Measurements from ENCODE around the gene KIAA1143.

DNA sequence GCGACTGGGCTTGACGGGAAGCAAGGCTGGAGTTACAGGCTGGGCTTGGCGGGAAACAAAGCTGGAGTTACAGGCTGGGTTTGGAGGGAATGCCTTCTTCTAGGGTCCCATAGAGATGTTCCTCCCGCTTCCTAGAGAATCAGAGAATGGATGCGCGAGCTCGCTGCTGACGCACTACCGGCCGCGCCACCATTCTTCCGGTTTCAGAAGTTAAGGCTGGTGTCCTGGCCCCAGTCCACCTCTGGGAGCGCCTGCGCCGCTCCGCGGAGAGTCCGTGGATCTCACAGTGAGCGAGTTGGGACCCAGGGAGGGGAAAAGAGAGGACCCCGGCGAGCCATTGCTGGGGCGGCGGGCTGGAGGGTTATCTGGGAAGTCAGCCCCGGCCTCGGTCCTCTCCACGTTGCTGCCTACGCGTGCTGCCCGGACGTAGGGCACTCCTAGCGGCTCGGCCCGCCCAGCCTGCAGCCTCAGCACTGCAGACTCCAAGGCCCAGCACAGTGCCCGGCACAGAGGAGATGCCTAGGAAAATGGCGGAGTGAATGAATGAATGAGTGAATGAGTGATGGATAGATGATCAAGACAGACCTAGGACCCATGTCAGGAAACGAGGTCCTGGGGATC lies 48.9 kb downstream of the KIAA1143 start, which contains the start of gene ZNF502:
- TF ChIP-seq CTCF (IDR thresholded peaks at IDR 0.05; ENCODE audit: insufficient read depth, low read depth, low read length) (no peak), EZH2 (IDR thresholded peaks at IDR 0.05; ENCODE audit: insufficient read depth, low read length) (no peak)
